GM12865 (cell line): ENCODE results near the gene PDGFB.

Source experiments
- DNase-seq: peaks from one replicate; pipeline ENCODE4 v3.0.0; 2010; ENCODE audit warnings: low read depth
- H3K4me3 ChIP-seq: 2 replicates; pipeline ENCODE4 v1.5.1; 2011; ENCODE audit warnings: mild to moderate bottlenecking, low read depth, low read length, control low read depth
- CTCF ChIP-seq: IDR thresholded peaks from 2 replicates; pipeline ENCODE4 v1.5.1; 2011; ENCODE audit warnings: low read length, control low read depth, low read depth, inconsistent platforms; ENCODE audit not compliant: insufficient read depth; ENCODE audit errors: missing control alignments

Gene PDGFB

GRCh38 chr22:39212721-39213376 is 31.9 kb downstream of the PDGFB start:
- DNase-seq: no peak
- H3K4me3 ChIP-seq: no peak overlapping the region
- TF ChIP-seq CTCF: no peak

DNA sequence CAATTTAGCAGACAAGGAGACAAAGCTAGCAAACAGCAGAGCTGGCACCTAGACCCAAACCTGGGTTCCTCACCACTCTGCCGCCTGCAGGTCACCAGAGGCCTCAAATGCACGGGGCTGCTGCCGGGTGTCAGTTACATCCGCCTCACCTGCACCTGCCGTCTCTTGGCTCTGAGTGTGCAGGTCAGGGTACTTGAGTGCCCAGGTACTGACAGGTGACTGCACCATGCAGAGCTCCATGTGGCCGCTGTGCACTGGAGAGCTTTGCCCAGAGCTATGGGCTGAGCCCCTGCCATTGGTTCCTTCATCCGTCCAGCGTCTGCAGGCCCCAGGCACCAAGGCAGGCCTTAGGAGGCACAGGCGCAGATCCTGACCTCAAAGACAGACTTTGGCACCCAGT is 35.0 kb downstream of the PDGFB start:
- no peak for TF ChIP-seq CTCF
- DNase-seq: no peak

DNA sequence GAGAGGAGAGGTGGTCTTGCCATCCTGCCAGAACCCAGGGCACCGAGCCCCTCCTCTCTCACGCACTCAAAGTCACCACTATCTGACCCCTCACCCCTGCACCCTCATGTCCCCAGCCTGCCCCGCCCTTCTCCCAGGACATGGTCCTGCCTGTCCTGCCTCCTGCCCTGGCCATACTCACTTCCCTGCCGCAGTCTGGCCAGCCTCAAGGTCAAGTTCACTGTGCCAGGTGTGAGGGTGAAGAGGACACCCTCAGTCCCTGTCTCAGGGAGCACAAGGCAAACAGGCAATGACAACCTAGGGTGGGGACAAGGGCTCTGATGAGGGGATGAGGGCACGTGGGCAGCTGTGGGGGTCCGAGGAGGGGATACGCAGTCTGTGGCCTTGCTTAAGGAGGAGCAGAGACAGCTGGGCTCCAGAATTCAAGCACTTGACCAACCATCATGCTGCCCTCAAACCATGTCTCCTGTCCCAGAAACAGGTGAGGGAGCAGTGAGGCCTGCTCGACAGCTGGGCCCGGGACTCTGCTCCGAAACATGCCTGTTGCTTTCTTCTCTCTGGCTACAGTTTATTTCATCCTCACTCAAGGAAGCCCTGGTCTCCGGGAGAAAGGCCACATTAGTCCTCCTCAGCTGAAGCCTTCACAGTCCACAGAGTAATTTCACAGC is 36.6 kb downstream of the PDGFB start:
- H3K4me3 ChIP-seq: no peak overlapping the region
- no peak for DNase-seq
- no peak for TF ChIP-seq CTCF

More for the DNA sequence above, 35.0 kb downstream of the PDGFB start:
- no peak overlapping the region for H3K4me3 ChIP-seq

- H3K4me3 ChIP-seq: no peak overlapping the region
- TF ChIP-seq CTCF: no peak
- no peak for DNase-seq
These were observed 37.4 kb downstream of the PDGFB start for GRCh38 chr22:39207141-39208012.

DNA sequence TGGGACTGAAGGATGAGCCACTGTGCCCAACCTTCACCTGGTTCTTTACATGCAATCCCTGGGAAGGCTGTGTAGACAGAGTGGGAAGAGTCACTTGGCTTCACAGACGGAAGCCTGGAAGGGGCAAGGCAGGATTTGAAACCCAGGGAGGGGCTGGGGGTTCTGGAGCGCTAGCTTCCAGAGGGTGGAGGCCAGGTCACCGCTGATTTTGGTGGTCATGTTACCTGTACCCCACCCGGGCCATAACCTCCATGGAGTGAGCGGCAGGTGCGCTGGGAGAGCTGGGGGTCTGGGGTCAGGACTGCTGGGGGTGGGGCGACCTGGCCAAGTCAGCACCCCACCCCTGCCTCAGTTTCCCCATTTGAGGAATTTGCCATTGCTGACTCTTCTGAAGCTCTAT is 38.3 kb downstream of the PDGFB start:
- no peak overlapping the region for H3K4me3 ChIP-seq
- no peak for DNase-seq
- TF ChIP-seq CTCF: no peak

GRCh38 chr22:39205344-39206021 is 39.3 kb downstream of the PDGFB start:
- no peak overlapping the region for H3K4me3 ChIP-seq
- DNase-seq: peak; percentile 50
- no peak for TF ChIP-seq CTCF
